CD8-positive, alpha-beta memory T cell (primary cell): ENCODE results near the gene CACNA1C. TPM values are rescaled to one million over a fixed set of nuclear protein-coding genes. Genes with fewer than 3 reads are reported as not detected.

Source experiments
- CTCF ChIA-PET: fragments of 350-600 bp; sonication (Branson Sonifier 250); formaldehyde crosslinking; loops from one replicate; lab custom pipeline; 2021; ENCODE audit warnings: antibody characterized with exemption; lab: Charles Lee
- POLR2A ChIA-PET: fragments of 350-600 bp; sonication (Branson Sonifier 250); formaldehyde crosslinking; loops from one replicate; lab custom pipeline; 2021; ENCODE audit warnings: antibody characterized with exemption; lab: Charles Lee
- DNase-seq, 5 donors: peaks; one replicate each; pipeline versions ENCODE4 v3.0.0 to v3.0.0-alpha.2; 2020 to 2022; ENCODE audit warnings: mixed read lengths in 1 of 5
- H3K27ac ChIP-seq: one replicate; pipeline ENCODE4 v1.7.0; 2013; ENCODE audit warnings: low read depth, mild to moderate bottlenecking, low read length, moderate library complexity
- H3K27me3 ChIP-seq: 2 replicates; pipeline ENCODE4 v1.7.0; 2013; ENCODE audit warnings: low read length, mild to moderate bottlenecking; ENCODE audit not compliant: insufficient read depth, poor library complexity, severe bottlenecking
- H3K36me3 ChIP-seq: 2 replicates; pipeline ENCODE4 v1.7.0; 2013; ENCODE audit warnings: mild to moderate bottlenecking, low read length, moderate library complexity; ENCODE audit not compliant: insufficient read depth
- H3K4me1 ChIP-seq: 2 replicates; pipeline ENCODE4 v1.7.0; 2013; ENCODE audit warnings: mild to moderate bottlenecking, low read length, moderate library complexity; ENCODE audit not compliant: insufficient read depth
- H3K4me3 ChIP-seq: 2 replicates; pipeline ENCODE4 v1.7.0; 2013; ENCODE audit warnings: mild to moderate bottlenecking, low read length
- H3K9me3 ChIP-seq: 2 replicates; pipeline ENCODE4 v1.7.0; 2013; ENCODE audit warnings: mild to moderate bottlenecking, low read length
- H3K27ac Mint-ChIP-seq, 8 donors: one replicate each; pipeline ENCODE4 v1.8.0; 2020 to 2021; ENCODE audit warnings: mixed read lengths in 8 of 8, mild to moderate bottlenecking in 6 of 8, inconsistent platforms in 3 of 8, moderate library complexity in 3 of 8
- H3K27me3 Mint-ChIP-seq, 2 donors: one replicate each; pipeline ENCODE4 v1.8.0; 2020 to 2021; ENCODE audit warnings: mixed read lengths in 2 of 2, mild to moderate bottlenecking in 1 of 2, moderate library complexity in 1 of 2
- H3K36me3 Mint-ChIP-seq, 3 donors: one replicate each; pipeline ENCODE4 v1.8.0; 2020 to 2021; ENCODE audit warnings: mixed read lengths in 3 of 3, inconsistent platforms in 1 of 3, mild to moderate bottlenecking in 1 of 3
- H3K4me1 Mint-ChIP-seq, 3 donors: one replicate each; pipeline ENCODE4 v1.8.0; 2020 to 2021; ENCODE audit warnings: mixed read lengths in 3 of 3, inconsistent platforms in 1 of 3, mild to moderate bottlenecking in 1 of 3
- H3K4me3 Mint-ChIP-seq, 7 donors: one replicate each; pipeline ENCODE4 v1.8.0; 2020 to 2021; ENCODE audit warnings: mixed read lengths in 7 of 7, mild to moderate bottlenecking in 6 of 7, moderate library complexity in 4 of 7, inconsistent platforms in 2 of 7
- H3K9me3 Mint-ChIP-seq, 5 donors: one replicate each; pipeline ENCODE4 v1.8.0; 2020 to 2022; ENCODE audit warnings: mixed read lengths in 5 of 5, mild to moderate bottlenecking in 3 of 5, moderate library complexity in 2 of 5, inconsistent platforms in 1 of 5
- polyA plus RNA-seq: library from polyadenylated mRNA; unstranded; fragments of 300-500 nt; fragmentation: Illumina TruSeq; gene quantifications from one replicate; pipeline ENCODE4 v1.2.3, GENCODE V29; 2021
- total RNA-seq, 2 experiments: library from RNA; stranded (reverse); gene quantifications; one replicate each; pipeline ENCODE4 v1.2.3, GENCODE V29; 2021

CACNA1C gene
- total and polyA plus RNA-seq, 3 experiments from 2014 or later: 0.04 to 0.10 (median 0.04) TPM

DNA sequence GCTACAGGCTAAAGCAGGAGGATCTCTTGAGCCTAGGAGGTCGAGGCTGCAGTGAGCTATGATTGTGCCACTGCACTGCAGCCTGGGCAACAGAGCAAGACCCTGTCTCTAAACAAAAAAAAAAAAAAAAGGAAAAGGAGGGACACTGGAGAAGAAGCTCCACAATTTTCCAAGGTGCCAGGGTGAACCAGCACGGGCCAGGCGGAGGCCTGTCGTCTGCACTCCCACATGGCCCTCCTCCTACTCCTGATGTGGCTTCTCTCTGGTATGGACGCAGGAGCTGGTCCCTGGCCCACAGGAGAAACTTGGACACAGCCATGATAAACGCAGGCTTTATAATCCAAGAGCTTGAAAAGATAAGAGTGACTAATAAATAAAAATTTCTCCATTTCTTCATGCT lies 341.2 kb downstream of the CACNA1C start:
- H3K27me3 Mint-ChIP-seq: peaks cover 4 to 5% of the 10 kb centered on the region in 2 donors
- H3K27me3 ChIP-seq: no peaks in the 10 kb centered on the region
- H3K27ac Mint-ChIP-seq: no peak overlapping the region
- H3K4me3 Mint-ChIP-seq: no peak overlapping the region
- DNase-seq: no peak
- no peaks in the 10 kb centered on the region for H3K9me3 Mint-ChIP-seq
- H3K9me3 ChIP-seq: no peaks in the 10 kb centered on the region
- CTCF ChIA-PET: no interaction called here
- POLR2A ChIA-PET: no interaction called here
- H3K4me1 Mint-ChIP-seq: no peaks in the 10 kb centered on the region
- no peaks in the 10 kb centered on the region for H3K36me3 ChIP-seq
- H3K4me3 ChIP-seq: no peak overlapping the region
- no peaks in the 10 kb centered on the region for H3K36me3 Mint-ChIP-seq
- H3K27ac ChIP-seq: no peak overlapping the region
- H3K4me1 ChIP-seq: no peaks in the 10 kb centered on the region

DNA sequence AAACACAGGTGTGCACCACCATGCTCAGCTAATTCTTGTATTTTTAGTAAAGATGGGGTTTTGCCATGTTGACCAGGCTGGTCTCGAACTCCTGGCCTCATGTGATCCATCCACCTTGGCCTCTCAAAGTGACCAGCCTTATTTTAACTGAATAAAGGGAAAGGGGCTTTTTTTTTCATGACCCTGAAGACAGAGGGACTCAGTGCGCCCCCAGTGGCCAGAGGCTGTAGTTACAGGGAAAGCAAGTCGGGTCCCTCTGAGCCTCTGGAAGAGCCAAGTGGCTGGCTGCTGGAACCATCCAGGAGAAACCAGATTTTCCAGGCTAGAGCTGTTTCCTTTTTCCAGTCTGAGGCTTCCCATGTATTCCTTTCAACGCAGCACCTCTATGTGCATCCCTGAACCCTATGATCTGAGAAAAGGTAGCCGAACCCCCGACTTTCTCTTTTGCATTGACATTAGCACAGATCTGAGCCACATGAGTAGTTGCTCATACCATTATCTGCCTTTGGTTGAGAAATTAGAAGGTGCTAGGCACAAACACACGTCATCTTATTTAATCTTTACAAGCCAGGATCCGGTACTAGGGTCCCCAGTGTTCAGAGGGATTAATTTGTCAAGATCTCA lies 342.7 kb downstream of the CACNA1C start:
- H3K27me3 ChIP-seq: no peaks in the 10 kb centered on the region
- peaks cover 3 to 10% of the 10 kb centered on the region in 2 donors for H3K27me3 Mint-ChIP-seq
- POLR2A ChIA-PET: no interaction called here

DNA sequence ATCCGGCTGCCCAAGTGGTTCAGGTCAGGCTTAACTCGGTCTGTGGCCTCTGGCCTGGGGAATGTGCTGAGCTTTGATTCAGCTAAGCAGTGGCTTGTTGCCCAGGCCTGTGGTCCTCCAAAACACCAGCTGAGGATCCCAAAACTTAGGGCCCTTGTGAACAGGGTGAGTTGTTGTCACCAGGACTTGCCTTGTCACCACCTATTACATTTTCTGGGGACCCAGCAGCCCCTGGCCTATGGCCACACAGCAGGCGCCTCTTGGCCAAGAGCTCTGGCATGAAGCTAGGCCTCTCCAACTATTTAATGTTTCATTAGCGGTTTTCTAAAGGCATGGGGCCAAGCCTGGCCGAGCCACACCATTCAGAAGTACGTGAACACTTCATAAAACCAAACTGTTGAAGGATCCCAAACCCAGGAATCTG lies 343.7 kb downstream of the CACNA1C start:
- Histone ChIP-seq H3K36me3 (no peaks in the 10 kb centered on the region), H3K27ac (no peak overlapping the region), H3K4me1 (no peaks in the 10 kb centered on the region), H3K27me3 (no peaks in the 10 kb centered on the region), H3K4me3 (no peak overlapping the region), H3K9me3 (no peaks in the 10 kb centered on the region)
- ChIA-PET POLR2A (no interaction called here), CTCF (no interaction called here)
- Mint-ChIP-seq H3K27me3 (peaks cover 2 to 10% of the 10 kb centered on the region in 2 donors), H3K4me1 (no peaks in the 10 kb centered on the region), H3K36me3 (no peaks in the 10 kb centered on the region), H3K27ac (no peak overlapping the region), H3K9me3 (no peaks in the 10 kb centered on the region), H3K4me3 (no peak overlapping the region)
- DNase-seq: no peak

More for the DNA sequence above, 342.7 kb downstream of the CACNA1C start:
- H3K4me3 Mint-ChIP-seq: no peak overlapping the region
- CTCF ChIA-PET: interaction anchor here (1.1 kb wide), 1 partner anchor 9 kb away, joined by 5 read pairs; no protein-coding TSS in a partner anchor
- Histone ChIP-seq H3K9me3 (no peaks in the 10 kb centered on the region), H3K36me3 (no peaks in the 10 kb centered on the region), H3K27ac (no peak overlapping the region), H3K4me1 (no peaks in the 10 kb centered on the region), H3K4me3 (no peak overlapping the region)
- H3K27ac Mint-ChIP-seq: peak overlapping the region in 1 of 8 donors; percentile 29
- DNase-seq: peak in 1 of 5 donors; percentile 12
- no peaks in the 10 kb centered on the region for H3K36me3 Mint-ChIP-seq
- H3K4me1 Mint-ChIP-seq: no peaks in the 10 kb centered on the region
- H3K9me3 Mint-ChIP-seq: no peaks in the 10 kb centered on the region

DNA sequence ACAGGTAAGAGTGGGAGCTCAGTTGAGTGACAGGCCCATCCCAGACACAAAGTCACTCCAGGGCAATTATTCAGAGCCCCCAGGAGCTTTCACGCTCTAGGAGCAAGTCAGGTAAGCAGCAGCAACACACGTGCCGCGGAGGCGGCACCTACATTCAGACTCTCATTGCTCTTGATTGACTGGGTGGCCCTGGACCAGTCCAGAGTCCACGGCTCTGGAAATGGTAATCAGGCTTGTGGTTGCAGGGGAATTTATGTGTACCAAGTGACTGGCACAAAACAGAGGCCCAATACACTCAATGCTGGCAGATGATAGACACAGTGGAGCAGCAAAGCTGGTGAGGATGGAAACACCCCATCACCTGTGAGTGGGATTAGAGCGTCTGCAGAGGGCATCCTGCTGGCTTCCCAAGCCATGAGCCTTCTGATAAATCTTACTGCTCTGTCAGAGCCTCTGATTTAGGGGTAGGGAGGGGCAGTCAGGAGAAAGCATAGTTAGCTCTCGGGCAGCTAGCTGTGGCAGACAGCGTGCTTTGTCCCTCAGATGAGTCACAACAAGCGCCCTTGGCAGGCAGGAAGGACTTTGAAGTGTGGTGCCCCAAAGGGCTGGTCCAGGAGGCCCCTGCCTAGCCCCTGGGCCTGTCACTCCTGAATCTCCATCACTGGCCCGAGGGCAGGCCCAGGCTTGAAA lies 344.7 kb downstream of the CACNA1C start:
- no peaks in the 10 kb centered on the region for H3K36me3 Mint-ChIP-seq
- no peak overlapping the region for H3K4me3 Mint-ChIP-seq
- Histone ChIP-seq H3K4me1 (no peaks in the 10 kb centered on the region), H3K9me3 (no peaks in the 10 kb centered on the region), H3K27me3 (no peaks in the 10 kb centered on the region), H3K27ac (no peak overlapping the region), H3K36me3 (no peaks in the 10 kb centered on the region), H3K4me3 (no peak overlapping the region)
- POLR2A ChIA-PET: no interaction called here
- H3K27me3 Mint-ChIP-seq: peaks cover 2 to 10% of the 10 kb centered on the region in 2 donors
- CTCF ChIA-PET: no interaction called here
- no peaks in the 10 kb centered on the region for H3K9me3 Mint-ChIP-seq
- DNase-seq: no peak
- H3K4me1 Mint-ChIP-seq: no peaks in the 10 kb centered on the region
- H3K27ac Mint-ChIP-seq: no peak overlapping the region

DNA sequence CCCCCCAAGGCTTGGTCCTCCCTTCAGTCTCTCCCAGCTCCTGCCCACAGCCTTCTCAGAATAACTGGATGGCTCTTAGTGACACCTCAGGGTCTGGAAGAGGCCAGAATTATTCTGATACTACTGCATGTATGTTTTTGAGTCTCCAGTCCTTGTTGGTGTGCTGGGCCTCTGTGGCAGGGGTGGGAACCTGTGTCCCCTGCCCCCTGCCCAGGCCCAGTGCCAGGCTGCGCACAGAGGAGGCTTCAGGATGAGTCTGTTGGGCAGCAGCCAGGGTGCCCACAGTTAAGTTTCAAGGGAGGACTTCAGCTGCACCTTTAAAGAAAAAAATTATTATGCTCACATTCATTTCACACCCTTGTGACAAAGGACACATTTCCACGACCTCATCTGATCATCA lies 348.3 kb downstream of the CACNA1C start:
- H3K27me3 Mint-ChIP-seq: peaks cover 2 to 7% of the 10 kb centered on the region in 2 donors
- ChIA-PET CTCF (no interaction called here), POLR2A (no interaction called here)
- peaks cover 0 to 2% (median 0%) of the 10 kb centered on the region in 5 donors for H3K9me3 Mint-ChIP-seq
- Histone ChIP-seq H3K9me3 (no peaks in the 10 kb centered on the region), H3K4me3 (no peak overlapping the region), H3K36me3 (no peaks in the 10 kb centered on the region), H3K27ac (no peak overlapping the region), H3K27me3 (no peaks in the 10 kb centered on the region), H3K4me1 (no peaks in the 10 kb centered on the region)
- H3K4me1 Mint-ChIP-seq: no peaks in the 10 kb centered on the region
- no peak overlapping the region for H3K27ac Mint-ChIP-seq
- no peak for DNase-seq
- no peak overlapping the region for H3K4me3 Mint-ChIP-seq
- H3K36me3 Mint-ChIP-seq: no peaks in the 10 kb centered on the region

DNA sequence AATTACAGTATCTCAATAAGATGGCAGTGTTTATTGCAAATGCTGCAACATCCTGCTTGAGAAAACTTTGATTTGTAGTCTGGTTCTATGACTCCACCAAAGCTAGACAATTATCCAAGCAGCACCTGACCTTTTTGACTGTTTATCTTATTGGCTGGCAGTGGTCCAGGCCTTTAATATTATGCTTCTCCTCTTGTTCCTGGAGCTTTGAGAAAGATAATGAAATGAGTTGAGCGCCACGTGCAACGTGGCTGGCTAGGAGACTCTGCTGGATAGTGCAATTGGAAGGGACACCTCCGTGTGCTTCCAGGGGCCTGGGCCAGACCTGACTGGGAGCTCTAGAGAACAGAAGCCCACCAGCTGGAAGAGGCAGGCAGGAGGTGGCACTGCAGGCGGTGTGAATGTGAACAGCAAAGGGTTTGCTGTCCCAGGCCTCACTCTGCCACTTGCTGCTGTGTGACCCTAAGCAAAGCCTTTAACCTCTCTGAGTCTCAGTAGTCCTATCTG lies 349.3 kb downstream of the CACNA1C start:
- Histone ChIP-seq H3K4me1 (no peaks in the 10 kb centered on the region), H3K4me3 (no peak overlapping the region), H3K27me3 (no peaks in the 10 kb centered on the region), H3K36me3 (no peaks in the 10 kb centered on the region), H3K27ac (no peak overlapping the region), H3K9me3 (no peaks in the 10 kb centered on the region)
- no peak for DNase-seq
- POLR2A ChIA-PET: no interaction called here
- Mint-ChIP-seq H3K4me3 (no peak overlapping the region), H3K27me3 (peaks cover 2 to 7% of the 10 kb centered on the region in 2 donors), H3K36me3 (no peaks in the 10 kb centered on the region), H3K27ac (no peak overlapping the region), H3K4me1 (no peaks in the 10 kb centered on the region), H3K9me3 (peaks cover 0 to 2% (median 0%) of the 10 kb centered on the region in 5 donors)
- CTCF ChIA-PET: no interaction called here

DNA sequence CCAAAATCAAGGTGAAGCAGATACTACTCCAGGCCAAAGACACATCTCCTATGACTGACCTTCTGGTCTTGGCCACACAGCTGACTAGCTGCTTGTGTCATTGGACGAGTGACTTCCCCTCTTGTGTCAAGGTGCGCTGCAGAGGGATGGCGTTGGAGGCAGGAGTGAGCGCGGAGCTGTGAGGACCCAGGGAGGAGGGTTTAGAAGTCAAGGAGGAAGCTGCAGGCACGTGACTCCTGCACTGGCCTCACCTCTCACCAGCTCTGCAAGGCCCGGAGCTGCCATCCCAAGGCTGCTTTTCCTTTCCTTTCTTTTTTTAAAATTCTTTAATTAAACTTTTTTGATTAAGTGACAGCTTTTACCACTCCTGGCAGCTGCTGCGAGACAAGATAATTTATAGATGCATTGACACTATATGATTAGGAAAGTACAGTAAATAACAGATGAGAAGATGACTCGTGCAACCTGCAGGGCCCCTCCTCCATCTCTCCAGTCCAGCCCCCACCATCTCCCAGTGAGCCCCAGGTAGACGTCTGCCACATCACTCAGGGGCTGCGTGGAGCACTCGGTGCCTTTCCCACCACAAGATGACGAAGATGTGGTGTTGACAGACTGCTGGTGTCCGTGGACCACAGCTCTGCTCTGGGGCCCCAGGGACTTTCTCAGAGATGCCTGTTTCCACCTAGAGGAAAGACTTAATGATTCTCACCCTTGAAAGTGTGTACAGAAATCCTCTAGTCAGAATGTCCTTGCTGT lies 350.6 kb downstream of the CACNA1C start:
- no peaks in the 10 kb centered on the region for H3K9me3 ChIP-seq
- Mint-ChIP-seq H3K4me3 (no peak overlapping the region), H3K9me3 (peaks cover 0 to 2% (median 0%) of the 10 kb centered on the region in 5 donors), H3K36me3 (no peaks in the 10 kb centered on the region), H3K4me1 (no peaks in the 10 kb centered on the region), H3K27me3 (peaks cover 0 to 7% of the 10 kb centered on the region in 2 donors), H3K27ac (no peak overlapping the region)
- peak in 1 of 5 donors; percentile 13 for DNase-seq
- H3K27me3 ChIP-seq: no peaks in the 10 kb centered on the region
- H3K4me1 ChIP-seq: no peaks in the 10 kb centered on the region
- no peak overlapping the region for H3K4me3 ChIP-seq
- H3K36me3 ChIP-seq: no peaks in the 10 kb centered on the region
- POLR2A ChIA-PET: no interaction called here
- CTCF ChIA-PET: no interaction called here
- H3K27ac ChIP-seq: no peak overlapping the region

DNA sequence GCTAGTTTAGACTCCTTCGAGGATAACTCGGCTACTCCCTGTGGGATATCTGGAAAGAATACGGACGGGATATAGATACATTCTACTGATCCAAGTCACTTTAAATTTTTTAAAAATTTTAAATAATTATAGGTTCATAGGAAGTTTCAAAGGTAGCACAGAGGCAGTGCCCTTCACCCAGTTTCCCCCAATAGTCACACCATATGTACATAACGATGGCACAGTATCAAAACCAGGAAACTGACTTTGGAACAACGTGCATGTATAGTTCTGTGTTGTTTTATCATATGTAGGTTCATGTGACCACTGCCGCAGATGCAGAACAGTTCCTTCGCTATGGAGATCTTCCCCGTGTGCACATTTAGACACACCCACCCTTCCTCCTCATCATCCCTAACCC lies 352.3 kb downstream of the CACNA1C start:
- H3K4me3 Mint-ChIP-seq: no peak overlapping the region
- H3K27ac Mint-ChIP-seq: no peak overlapping the region
- H3K9me3 Mint-ChIP-seq: peaks cover 0 to 2% (median 0%) of the 10 kb centered on the region in 5 donors
- H3K36me3 Mint-ChIP-seq: no peaks in the 10 kb centered on the region
- Histone ChIP-seq H3K4me1 (no peaks in the 10 kb centered on the region), H3K4me3 (no peak overlapping the region), H3K36me3 (no peaks in the 10 kb centered on the region), H3K9me3 (no peaks in the 10 kb centered on the region), H3K27me3 (no peaks in the 10 kb centered on the region), H3K27ac (no peak overlapping the region)
- ChIA-PET CTCF (no interaction called here), POLR2A (no interaction called here)
- no peaks in the 10 kb centered on the region for H3K27me3 Mint-ChIP-seq
- H3K4me1 Mint-ChIP-seq: no peaks in the 10 kb centered on the region
- no peak for DNase-seq
